HEK293T (cell line): ENCODE measurements around the gene PCDHGB6.
"Not testable (repeated sequence)": the region's sequence is repeated elsewhere in the genome, so short reads cannot be mapped to it uniquely, and the experiment has no call there.

ENCODE experiments used
- BHLHE40 ChIP-seq: fragments of 450-650 bp; IDR thresholded peaks from 2 replicates; pipeline ENCODE4 v1.6.1; 2016; ENCODE audit warnings: mild to moderate bottlenecking, moderate library complexity, borderline replicate concordance
- ELF4 ChIP-seq: fragments of 450-650 bp; IDR thresholded peaks from 2 replicates; pipeline ENCODE4 v1.6.1; 2017; ENCODE audit warnings: antibody characterized with exemption
- PKNOX1 ChIP-seq: fragments of 450-650 bp; IDR thresholded peaks from 2 replicates; pipeline ENCODE4 v1.6.1; 2016
- SP1 ChIP-seq: fragments of 450-650 bp; IDR thresholded peaks from 2 replicates; pipeline ENCODE4 v1.6.1; 2017
- ZNF384 ChIP-seq: fragments of 450-650 bp; IDR thresholded peaks from 2 replicates; pipeline ENCODE4 v1.6.1; 2016

- TF ChIP-seq ELF4, BHLHE40, ZNF384, SP1, PKNOX1: not testable (repeated sequence)
Measured at GRCh38 chr5:141375444-141376155, 32.2 kb upstream of the PCDHGB6 start.
